GM21619 (cell line): Measurements from ENCODE around the gene TSHZ1.
A peak's percentile ranks its signal among the peaks of the same experiment; 100 is the strongest.

Experiments
- ATAC-seq: cut with Tn5 transposase; IDR thresholded peaks from one replicate; pipeline ENCODE4 v1.9.1; 2021; ENCODE audit not compliant: unreplicated experiment

TSHZ1 gene

GRCh38 chr18:75210274-75211001 lies at the start of gene TSHZ1:
TSHZ1 (plus strand) TSS chr18:75210797; CDS start chr18:75211877, 1,080 bp downstream.
- ATAC-seq = peak; percentile 30

- peak; percentile 66 for ATAC-seq
Measured at GRCh38 chr18:75161256-75162028, 49.2 kb upstream of the TSHZ1 start.

- no peak for ATAC-seq
Measured at GRCh38 chr18:75162467-75162866, 48.1 kb upstream of the TSHZ1 start.

GRCh38 chr18:75162978-75163377 lies 47.6 kb upstream of the TSHZ1 start:
- no peak for ATAC-seq

GRCh38 chr18:75163736-75164135 lies 46.9 kb upstream of the TSHZ1 start:
- ATAC-seq = no peak

GRCh38 chr18:75164479-75164878 lies 46.1 kb upstream of the TSHZ1 start:
- no peak for ATAC-seq

GRCh38 chr18:75165926-75166325 lies 44.7 kb upstream of the TSHZ1 start:
- ATAC-seq = no peak

GRCh38 chr18:75167137-75167536 lies 43.5 kb upstream of the TSHZ1 start:
- no peak for ATAC-seq

- ATAC-seq = no peak
Measured at GRCh38 chr18:75167759-75168618, 42.6 kb upstream of the TSHZ1 start.

GRCh38 chr18:75168619-75169018 lies 42.0 kb upstream of the TSHZ1 start:
- ATAC-seq = no peak

GRCh38 chr18:75169411-75169810 lies 41.2 kb upstream of the TSHZ1 start:
- ATAC-seq = no peak

- no peak for ATAC-seq
Measured at GRCh38 chr18:75170022-75170789, 40.4 kb upstream of the TSHZ1 start.

- no peak for ATAC-seq
Measured at GRCh38 chr18:75170916-75171315, 39.7 kb upstream of the TSHZ1 start.

GRCh38 chr18:75172299-75173124 lies 38.1 kb upstream of the TSHZ1 start:
- ATAC-seq = peak; percentile 3

GRCh38 chr18:75173125-75173432 lies 37.5 kb upstream of the TSHZ1 start:
- peak; percentile 98 for ATAC-seq

GRCh38 chr18:75173738-75174137 lies 36.9 kb upstream of the TSHZ1 start:
- no peak for ATAC-seq

- no peak for ATAC-seq
Measured at GRCh38 chr18:75176849-75177248, 33.7 kb upstream of the TSHZ1 start.

- no peak for ATAC-seq
Measured at GRCh38 chr18:75178376-75178775, 32.2 kb upstream of the TSHZ1 start.

GRCh38 chr18:75179819-75180600 lies 30.6 kb upstream of the TSHZ1 start:
- peak; percentile 61 for ATAC-seq
